GM19372 (cell line): ENCODE data around the gene VRK2.
"Not testable (repeated sequence)": the region's sequence is repeated elsewhere in the genome, so short reads cannot be mapped to it uniquely, and the experiment has no call there.

Experiments used
- ATAC-seq: cut with Tn5 transposase; IDR thresholded peaks from one replicate; pipeline ENCODE4 v1.9.1; 2021; ENCODE audit warnings: mild to moderate bottlenecking, low read depth, moderate library complexity; ENCODE audit not compliant: unreplicated experiment

Gene VRK2

DNA sequence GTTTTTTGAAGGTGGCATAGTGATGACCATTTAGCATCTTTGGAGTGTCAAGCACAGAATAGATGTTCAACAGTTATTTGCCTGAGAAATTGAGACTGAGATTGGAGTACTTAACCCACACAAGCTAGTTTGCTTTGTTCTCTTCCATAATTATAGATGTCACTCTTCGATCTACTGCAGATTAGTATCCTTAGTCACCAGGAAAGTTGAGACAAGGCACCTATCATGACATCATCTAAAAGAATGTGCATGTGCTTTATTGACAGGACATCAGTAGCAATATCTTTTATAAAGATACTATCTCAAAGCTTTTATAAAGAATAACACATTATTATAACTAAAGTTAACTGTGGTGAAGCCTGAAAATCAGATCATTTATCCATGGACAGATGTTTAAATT is 6.4 kb downstream of the VRK2 start:
- no peak for ATAC-seq

DNA sequence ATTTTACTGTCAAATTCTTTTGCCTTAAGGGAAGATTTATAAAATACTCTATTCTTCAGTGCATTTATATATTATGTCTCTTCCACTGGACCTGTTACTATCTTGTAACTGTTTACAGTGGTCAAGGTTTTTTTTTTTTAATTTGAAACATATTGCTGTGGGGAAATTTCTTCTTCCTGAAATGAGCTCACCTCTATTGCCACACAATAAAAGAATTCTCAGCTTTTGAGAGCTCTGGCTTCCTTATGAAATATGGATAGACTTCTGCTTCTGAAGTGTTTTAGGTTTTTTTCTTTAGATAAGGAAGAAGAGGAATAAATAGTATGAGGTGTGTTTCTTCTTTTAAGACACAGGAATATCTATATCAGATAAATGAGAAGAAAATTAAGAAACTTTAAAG is 7.7 kb downstream of the VRK2 start:
- no peak for ATAC-seq

DNA sequence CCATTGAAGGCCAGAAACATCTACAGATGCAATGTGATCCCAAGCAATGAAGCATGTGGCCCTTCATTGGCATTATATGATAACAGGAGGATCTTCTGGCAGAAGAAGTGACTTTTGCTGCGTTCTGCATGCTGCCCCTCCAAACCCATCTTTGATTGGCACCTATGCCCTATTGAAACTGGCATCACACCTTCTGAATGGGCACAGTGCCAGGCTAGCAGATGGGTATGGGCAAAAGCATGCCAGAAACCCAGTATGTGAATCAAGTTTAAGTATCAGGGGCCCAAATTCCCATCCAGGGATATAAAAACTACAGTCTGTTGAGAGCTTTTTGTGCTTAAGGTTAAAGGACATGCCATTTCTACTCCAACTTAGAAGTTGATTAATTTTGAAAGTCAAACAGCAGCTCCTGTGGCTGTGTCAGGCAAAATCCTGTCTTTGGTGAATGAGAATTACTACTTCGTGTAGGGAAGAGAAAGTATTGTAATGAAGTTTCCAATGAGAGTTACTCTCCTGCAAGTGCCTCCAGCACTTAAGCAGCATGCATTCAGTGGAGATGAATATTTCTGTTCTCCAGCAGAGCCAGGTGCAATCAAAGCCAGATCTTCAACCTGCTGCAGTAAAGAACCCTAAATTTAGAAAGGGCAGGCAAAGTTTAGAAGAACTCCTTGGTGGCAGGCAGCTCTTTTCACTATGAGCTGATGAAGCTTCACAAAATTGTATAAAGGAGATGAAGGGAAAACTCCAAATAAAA is 8.6 kb downstream of the VRK2 start:
- no peak for ATAC-seq

DNA sequence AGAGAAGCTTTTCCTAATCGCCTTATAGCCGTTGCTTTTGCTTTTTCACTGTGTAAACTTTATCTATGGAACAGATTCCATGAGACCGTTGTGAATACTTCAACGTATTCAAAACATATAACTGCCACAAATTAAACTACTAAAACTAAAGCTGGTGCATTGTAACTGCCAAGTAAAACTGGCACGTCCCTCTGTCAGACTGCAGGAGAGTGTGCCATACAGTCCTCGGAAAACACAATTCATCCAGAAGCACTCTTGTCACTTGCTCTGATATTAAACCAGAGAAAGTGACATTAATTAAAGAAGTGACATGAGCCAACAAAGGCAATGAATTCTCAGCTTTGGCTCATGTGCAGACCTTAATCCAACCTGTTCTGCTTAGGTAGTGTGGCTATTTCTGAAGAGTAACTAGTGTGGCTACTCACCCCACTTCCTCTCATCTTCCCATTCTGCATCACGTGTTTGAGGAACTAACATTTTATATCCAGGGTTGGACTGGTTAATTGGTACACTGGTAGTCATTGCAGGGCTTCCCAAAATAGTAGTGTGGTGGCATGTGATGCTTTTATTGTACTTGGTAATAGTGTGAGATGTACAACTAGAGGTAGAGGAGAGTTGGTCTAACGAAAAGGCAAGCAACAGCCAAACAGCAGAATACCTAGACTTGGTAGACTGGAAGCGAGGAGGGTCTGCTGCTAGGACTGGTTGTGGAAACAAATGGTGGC is 9.7 kb downstream of the VRK2 start:
- ATAC-seq, result no peak

DNA sequence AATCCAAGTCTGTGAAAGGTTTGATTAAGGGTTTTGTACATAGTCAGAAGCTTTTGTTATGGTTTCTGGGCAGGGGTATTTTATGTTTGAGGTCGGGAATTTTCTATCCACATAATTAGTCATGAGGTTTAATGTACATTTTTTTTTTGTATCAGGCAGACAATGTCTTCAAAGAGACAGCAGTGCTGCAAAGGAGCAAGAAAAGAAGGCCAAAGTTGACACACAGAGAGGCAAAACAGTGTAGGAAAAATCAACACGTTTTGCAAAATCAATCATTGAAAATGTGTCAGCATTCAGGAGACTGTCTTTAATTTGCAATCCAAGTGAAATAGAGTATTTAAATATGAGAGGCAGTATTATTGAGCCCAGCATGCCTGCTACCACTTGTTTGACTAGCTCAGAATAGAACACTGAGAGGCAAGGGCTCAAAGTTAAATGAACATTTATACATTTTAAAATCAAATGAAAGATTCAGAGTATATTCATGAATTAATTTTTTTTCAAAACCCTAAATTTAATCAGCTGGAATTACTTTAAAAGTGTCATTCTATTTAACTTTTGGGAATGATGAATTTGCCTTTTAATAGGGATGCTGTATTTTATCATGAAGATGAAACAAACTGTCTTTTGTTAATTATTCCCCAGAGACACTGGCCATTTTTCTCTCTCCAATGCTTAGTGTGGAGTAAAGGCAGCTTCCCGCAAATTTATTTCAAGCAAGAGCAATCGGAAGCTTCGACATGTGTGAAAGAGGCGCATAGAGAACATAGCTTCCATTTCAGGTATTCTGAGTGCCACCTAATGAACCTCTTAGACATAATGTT is 11.3 kb downstream of the VRK2 start:
- no peak for ATAC-seq

DNA sequence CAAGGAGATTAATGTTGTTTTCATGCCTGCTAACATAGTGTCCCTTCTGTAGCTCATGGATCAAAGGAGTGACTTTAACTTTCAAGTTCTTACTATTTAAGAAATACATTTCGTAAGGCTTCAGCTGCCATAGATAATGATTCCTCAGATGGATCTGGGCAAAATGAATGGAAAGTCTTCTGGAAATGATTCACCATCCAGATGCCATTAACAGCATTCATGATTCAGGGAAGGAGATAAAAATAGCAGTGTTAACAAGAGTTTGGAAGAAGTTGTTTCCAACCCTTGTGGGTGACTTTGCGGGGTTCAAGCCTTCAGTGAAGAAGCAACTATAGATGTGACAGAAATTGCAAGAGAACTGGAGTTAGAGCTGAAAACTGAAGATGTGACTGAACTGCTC is 17.0 kb downstream of the VRK2 start:
- ATAC-seq, result no peak

DNA sequence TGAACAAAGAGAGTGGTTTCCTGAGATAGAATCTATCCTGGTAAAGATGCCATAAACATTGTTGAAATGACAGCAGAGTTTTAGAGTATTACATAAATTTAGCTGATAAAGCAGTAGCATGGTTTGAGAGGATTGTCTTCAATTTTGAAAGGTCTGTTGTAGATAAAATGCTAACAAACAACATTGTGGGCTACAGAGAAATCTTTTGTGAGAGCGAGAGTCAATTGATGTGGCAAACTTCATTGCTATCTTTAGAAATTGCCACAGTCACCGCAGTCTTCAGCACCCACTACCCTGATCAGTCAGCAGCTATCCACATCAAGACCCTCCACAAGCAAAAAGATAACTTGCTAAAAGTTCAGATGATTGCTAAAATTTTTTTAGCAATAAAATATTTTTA is 17.5 kb downstream of the VRK2 start:
- ATAC-seq, result no peak

DNA sequence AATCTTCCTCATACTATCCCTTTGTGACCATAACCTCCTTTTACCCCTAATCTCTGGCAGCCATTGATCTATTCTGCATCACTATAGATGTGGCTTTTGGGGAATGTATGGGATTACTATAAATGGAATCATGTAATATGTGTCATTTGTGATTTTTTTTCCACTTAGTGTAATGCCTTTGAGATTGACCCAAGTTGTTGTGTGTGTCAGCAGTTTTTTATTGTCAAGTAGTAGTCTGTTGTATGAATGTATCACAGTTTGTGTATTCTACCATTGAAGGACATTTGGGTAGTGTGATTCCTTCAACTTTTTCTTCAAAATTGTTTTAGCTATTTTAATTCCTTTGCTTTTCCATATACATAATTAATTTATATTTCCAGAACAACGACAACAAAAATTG is 18.6 kb downstream of the VRK2 start:
- ATAC-seq, result no peak

DNA sequence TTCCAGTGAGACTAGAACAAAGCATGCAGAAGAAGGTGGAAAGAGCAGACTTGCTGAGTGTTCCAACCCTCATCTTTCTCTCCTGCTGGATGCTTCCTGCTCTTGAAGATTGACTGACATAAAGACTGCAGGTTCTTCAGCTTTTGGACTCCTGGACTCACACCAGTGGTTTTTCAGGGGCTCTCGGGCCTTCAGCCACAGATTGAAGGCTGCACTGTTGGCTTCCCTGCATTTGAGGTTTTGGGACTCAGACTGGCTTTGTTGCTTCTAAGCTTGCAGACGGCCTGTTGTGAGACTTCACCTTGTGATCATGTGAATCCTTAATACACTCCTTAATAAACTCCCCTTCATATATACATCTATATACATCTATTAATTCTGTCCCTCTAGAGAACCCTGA is 20.4 kb downstream of the VRK2 start:
- ATAC-seq, result no peak

DNA sequence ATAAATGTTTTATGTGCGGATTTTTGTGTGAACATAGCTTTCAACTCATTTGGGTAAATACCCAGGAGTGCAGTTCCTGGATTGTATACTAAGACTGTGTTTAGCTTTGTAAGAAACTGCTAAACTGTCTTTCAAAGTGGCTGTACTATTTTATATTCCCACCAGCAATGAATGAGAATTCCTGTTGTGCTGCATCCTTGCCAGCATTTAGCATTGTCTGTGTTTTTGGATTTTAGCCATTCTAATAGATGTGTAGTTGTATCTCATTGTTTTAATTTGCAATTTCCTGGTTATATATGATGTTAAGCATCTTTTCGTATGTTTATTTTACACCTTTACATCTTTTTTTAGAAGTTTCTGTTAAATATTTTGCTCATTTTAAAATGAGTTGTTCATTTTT is 24.2 kb downstream of the VRK2 start:
- no peak for ATAC-seq

DNA sequence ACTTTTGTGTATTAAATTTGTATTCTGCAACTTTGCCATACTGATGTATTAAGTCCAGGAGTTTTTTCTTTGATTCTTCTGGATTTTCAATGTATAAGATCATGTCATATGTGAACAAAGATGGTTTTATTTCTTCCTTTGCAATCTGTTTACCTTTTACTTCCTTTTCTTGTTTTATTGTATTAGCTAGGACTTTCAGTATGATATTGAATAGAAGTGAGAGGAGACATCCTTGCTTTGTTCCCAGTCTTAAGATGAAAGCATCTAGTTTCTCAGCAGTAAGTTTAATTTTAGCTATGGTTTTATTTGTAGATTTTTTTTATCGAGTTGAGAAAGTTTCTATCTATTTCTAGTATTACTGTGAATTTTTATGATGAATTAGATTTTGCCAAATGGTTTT is 25.5 kb downstream of the VRK2 start:
- no peak for ATAC-seq

DNA sequence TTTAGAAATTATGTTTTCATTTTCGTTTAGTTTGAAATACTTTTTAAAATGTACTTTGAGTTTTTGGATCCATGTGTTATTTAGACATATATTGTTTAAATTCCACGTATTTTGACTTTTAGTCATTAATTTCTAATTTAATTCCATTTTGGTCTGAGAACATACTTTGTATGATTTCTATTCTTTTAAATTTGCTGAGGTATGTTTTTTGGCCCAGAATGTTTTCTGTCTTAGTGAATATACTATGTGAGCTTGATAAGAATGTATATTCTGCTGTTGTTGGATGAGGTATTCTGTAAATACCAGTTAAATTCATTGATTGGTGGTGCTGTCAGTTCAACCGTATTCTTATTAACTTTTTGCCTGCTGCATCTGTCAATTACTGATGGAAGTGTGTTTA is 26.4 kb downstream of the VRK2 start:
- no peak for ATAC-seq

DNA sequence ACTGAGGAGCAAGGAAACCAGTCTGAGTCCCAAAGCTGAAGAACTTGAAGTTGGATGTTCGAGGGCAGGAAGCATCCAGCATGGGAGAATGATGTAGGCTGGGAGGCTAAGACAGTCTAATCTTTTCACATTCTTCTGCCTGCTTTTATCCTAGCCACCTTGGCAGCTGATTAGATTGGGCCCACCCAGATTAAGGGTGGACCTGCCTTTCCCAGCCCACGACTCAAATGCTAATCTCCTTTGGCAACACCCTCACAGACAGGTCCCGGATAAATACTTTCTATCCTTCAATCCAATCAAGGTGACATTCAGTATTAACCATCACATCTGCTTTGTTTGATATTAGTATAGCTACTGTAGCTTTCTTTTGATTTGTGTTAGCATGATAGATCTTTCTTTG is 27.1 kb downstream of the VRK2 start:
- ATAC-seq, result no peak

DNA sequence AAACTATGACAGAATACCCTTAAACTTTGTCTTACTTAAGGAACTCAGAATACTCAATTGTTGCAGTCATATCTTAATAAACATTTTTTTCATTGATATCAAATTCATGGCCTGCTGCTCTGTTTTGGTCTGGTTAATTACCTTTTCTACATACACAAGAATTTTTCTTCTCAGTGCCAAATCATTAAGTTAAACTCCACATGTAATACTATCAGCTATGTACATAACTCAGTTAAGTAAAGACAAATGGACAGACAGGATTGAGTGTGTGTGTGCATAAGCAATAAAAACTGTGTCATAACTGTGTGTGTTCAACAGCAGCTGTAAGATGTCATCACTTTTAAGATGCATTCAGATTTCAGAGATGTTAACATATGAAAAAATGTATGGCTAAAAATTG is 34.4 kb downstream of the VRK2 start:
- no peak for ATAC-seq

DNA sequence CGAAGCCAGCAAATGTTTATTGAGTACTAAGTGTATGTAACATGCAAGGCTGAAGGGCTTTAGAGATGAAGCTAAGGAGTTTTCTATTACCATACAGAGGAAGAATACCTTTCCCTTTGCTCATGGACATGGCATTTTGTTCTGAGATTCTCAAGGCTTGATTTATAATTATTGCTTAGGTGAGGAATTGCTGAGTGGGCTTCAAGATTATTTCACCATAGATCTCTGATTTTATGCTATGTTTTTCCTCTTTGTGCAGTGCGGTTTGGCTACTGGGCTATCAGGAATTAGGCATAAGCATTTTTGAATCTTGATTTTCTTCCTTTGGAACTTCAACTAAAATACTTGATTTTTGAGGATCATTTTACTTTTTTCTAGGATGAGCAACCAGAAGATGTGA is 42.5 kb downstream of the VRK2 start:
- ATAC-seq, result no peak

DNA sequence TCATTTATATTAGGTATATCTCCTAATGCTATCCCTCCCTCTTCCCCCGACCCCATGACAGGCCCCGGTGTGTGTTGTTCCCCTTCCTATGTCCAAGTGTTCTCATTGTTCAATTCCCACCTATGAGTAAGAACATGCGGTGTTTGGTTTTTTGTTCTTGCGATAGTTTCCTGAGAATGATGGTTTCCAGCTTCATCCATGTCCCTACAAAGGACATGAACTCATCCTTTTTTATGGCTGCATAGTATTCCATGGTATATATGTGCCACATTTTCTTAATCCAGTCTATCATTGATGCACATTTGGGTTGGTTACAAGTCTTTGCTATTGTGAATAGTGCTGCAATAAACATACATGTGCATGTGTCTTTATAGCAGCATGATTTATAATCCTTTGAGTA is 46.2 kb downstream of the VRK2 start:
- ATAC-seq, result not testable (repeated sequence)

DNA sequence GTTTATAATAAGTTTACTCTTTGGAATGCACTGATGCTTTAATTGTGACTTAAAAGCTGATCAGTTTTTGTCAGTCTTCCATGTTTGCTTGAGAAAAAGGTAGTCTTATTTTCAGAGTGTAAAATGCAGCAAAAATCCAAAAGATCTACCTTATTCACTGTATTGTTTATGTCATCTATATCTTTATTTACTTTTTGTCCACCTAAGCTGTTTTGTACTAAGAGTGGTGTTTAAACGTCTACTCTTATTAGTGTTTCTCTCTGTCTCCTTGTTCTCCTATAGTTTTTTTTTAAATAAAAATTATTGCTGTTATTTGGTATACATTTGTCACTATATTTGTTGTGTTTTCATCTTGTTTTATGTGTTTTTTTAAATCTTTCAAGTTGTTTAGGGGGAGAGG is 50.4 kb downstream of the VRK2 start:
- ATAC-seq, result no peak

DNA sequence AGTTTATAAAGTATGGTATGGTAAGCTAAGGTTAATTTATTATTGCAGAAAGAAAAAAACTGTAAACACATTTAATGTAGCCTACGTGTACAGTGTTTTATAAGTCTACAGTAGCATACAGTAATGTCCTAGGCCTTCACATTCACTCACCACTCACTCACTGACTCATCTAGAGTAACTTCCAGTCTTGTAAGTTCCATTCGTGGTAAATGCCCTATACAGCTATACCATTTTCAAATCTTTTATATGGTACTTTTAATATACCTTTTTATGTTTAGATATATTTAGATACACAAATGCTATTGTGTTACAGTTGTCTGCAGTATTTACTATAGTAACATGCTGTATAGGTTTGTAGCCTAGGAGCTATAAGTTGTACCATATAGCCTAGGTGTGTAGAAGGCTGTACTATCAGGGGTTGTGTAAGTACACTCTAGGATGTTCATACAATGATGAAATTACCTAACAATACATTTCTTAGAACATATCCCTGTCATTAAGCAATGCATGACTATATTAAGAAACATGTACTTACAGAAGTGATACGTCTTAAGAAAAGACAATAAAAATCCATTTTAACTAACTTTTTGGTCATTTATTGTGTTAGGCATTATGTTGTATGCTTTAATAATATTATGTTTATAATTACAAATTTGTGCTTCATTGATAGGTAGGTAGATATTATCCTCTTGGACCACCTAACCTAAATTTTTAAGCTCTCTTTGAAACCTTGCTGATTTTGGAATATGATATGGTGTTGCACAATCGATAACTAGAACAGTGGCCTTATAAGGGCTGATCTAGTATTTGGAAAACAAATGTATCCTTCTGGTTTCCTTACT is 51.9 kb downstream of the VRK2 start:
- ATAC-seq, result no peak

DNA sequence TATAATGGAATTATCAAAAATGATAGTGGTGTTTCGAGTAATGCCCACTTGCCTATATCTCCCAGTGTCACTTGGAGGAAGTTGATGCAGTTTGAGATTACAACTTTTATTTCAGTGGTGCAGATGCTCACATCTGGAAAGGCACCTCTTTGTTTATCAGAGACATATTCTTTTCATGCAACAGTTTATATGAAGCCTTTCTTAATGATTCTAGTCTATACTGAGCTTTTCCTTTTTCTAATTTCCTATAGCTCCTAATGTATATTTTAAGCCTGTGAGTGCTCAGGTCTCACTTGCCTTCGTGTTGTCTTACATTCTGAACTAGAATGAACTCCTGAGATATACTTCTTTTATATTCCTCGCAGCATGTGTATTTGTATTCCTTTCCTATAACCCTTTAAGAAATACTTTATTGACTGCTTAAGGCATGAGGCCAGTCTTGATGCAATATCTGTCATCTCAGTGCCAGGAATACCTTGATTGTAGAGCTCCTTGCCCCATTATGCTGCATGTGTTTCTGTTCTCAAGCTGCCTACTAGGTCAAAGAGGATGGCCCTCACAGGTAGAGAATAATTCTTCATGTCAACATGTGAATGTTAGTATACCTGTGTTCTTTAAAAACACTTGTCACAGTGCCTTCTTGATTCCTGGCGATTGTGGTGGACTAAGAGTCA is 52.6 kb downstream of the VRK2 start:
- ATAC-seq, result no peak

DNA sequence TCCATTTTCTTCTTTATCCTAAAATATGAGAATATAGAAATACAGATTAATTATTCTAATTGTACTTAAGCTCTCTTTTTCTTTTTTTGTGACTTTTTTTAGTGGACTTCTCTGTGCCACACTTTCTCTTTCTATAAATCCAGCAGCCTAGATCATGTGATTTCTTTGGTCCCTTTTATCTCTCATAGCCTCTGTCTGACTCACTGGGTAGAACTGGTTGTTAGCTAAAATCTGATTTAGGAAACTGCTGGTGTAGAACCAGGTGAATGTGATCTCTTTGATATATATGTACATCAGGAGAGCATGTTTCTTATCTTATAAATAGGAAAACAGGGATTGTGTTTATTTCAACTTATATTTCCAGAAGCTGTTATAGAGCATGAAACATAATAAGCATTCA is 54.9 kb downstream of the VRK2 start:
- no peak for ATAC-seq
